ENCODE data around the gene ATXN7. TPM values are rescaled to one million over a fixed set of nuclear protein-coding genes. Genes with fewer than 3 reads are reported as not detected.

The ATXN7 gene
- polyA plus RNA-seq, 1 experiment = 15.0 TPM

- ChIA-PET CTCF (interaction anchor here (1.0 to 3.9 kb wide), 4 partner anchors 9 to 124 kb away, joined by 3 to 23 read pairs (median 3); no protein-coding TSS in a partner anchor), POLR2A (no interaction called here)
- TF ChIP-seq CTCF (IDR thresholded peaks at IDR 0.05; ENCODE audit: insufficient read depth, low read depth, low read length) = no peak
- DNase-seq (ENCODE audit: low read depth) = no peak
- H3K36me3 ChIP-seq (ENCODE audit: control insufficient read depth, insufficient read depth, low read length) = peaks cover 18% of the 10 kb centered on the region
- H3K4me3 ChIP-seq (ENCODE audit: low read depth, low read length) = no peak overlapping the region
- no peaks in the 10 kb centered on the region for H3K27me3 ChIP-seq (ENCODE audit: control insufficient read depth, insufficient read depth, low read length)
Measured at GRCh38 chr3:63984391-63984790, 120.7 kb downstream of the ATXN7 start.

GRCh38 chr3:63986146-63986545, 122.5 kb downstream of the ATXN7 start:
- ChIA-PET POLR2A (no interaction called here), CTCF (interaction anchor here (1.0 to 1.6 kb wide), 2 partner anchors 10 to 24 kb away, joined by 3 to 4 read pairs; no protein-coding TSS in a partner anchor)
- no peak overlapping the region for H3K4me3 ChIP-seq (ENCODE audit: low read depth, low read length)
- H3K36me3 ChIP-seq (ENCODE audit: control insufficient read depth, insufficient read depth, low read length) = peaks cover 23% of the 10 kb centered on the region
- DNase-seq (ENCODE audit: low read depth) = no peak
- TF ChIP-seq CTCF (IDR thresholded peaks at IDR 0.05; ENCODE audit: insufficient read depth, low read depth, low read length) = no peak
- H3K27me3 ChIP-seq (ENCODE audit: control insufficient read depth, insufficient read depth, low read length) = no peaks in the 10 kb centered on the region

- DNase-seq (ENCODE audit: low read depth) = no peak
- Histone ChIP-seq H3K4me3 (ENCODE audit: low read depth, low read length) (no peak overlapping the region), H3K36me3 (ENCODE audit: control insufficient read depth, insufficient read depth, low read length) (peaks cover 25% of the 10 kb centered on the region), H3K27me3 (ENCODE audit: control insufficient read depth, insufficient read depth, low read length) (no peaks in the 10 kb centered on the region)
- no peak for TF ChIP-seq CTCF (IDR thresholded peaks at IDR 0.05; ENCODE audit: insufficient read depth, low read depth, low read length)
- ChIA-PET CTCF (interaction anchor here (1.0 to 1.6 kb wide), 2 partner anchors 11 to 25 kb away, joined by 3 to 4 read pairs; no protein-coding TSS in a partner anchor), POLR2A (no interaction called here)
Measured at GRCh38 chr3:63986831-63987230, 123.2 kb downstream of the ATXN7 start.

- no peak for DNase-seq (ENCODE audit: low read depth)
- Histone ChIP-seq H3K36me3 (ENCODE audit: control insufficient read depth, insufficient read depth, low read length) (peaks cover 19% of the 10 kb centered on the region), H3K27me3 (ENCODE audit: control insufficient read depth, insufficient read depth, low read length) (no peaks in the 10 kb centered on the region), H3K4me3 (ENCODE audit: low read depth, low read length) (no peak overlapping the region)
- TF ChIP-seq CTCF (IDR thresholded peaks at IDR 0.05; ENCODE audit: insufficient read depth, low read depth, low read length) = no peak
- CTCF ChIA-PET = interaction anchor here (1.0 to 1.6 kb wide), 4 partner anchors 27 to 81 kb away, joined by 3 to 5 read pairs (median 4); no protein-coding TSS in a partner anchor
- POLR2A ChIA-PET = no interaction called here
Measured at GRCh38 chr3:63988943-63989342, 125.3 kb downstream of the ATXN7 start.

GRCh38 chr3:63990204-63990603, 126.5 kb downstream of the ATXN7 start:
- POLR2A ChIA-PET = no interaction called here
- Histone ChIP-seq H3K36me3 (ENCODE audit: control insufficient read depth, insufficient read depth, low read length) (peaks cover 21% of the 10 kb centered on the region), H3K27me3 (ENCODE audit: control insufficient read depth, insufficient read depth, low read length) (no peaks in the 10 kb centered on the region), H3K4me3 (ENCODE audit: low read depth, low read length) (no peak overlapping the region)
- CTCF ChIA-PET = interaction anchor here (5.6 to 6.4 kb wide), 2 partner anchors 12 to 27 kb away, joined by 58 to 60 read pairs; no protein-coding TSS in a partner anchor
- no peak for TF ChIP-seq CTCF (IDR thresholded peaks at IDR 0.05; ENCODE audit: insufficient read depth, low read depth, low read length)
- DNase-seq (ENCODE audit: low read depth) = no peak

Data from BJ (cell line).